ENCODE measurements around the gene RSU1.
"Not testable (repeated sequence)": the region's sequence is repeated elsewhere in the genome, so short reads cannot be mapped to it uniquely, and the experiment has no call there.

RSU1 gene

DNA sequence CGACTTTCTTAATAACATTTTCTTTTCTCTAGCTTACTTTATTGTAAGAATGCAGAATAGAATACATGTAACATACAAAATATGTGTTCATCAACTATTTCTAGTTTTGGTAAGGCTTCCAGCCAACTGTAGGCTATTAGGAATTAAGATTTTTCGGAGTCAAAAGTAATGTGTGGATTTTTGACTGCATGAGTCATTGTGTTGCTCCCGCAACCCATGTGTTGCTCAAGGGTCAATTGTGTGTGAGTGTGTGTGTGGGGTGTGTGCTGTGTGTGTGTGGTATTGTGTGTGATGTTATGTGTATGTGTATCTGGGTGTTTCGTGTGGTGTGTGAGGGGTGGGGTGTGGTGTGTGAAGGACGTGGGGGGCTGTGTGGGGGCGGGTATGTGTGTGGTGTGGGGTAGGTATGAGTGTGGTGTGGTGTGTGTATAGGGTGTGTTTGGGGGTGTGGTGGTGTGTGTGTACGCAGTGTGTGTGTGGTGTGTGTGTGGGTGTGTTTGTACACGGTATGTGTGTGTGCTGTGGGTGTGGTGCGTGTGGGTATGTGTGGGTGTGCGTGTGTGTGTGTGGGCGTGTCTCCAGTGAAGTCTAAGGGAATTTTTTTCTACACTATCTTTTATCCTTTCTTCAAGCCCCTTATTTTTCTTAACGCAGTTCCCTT is 60.5 kb downstream of the RSU1 start:
- Histone ChIP-seq H3K9ac (ENCODE audit: low read length) (no peak overlapping the region), H3K4me1 (ENCODE audit: insufficient read depth, low read length, severe bottlenecking) (no peaks in the 10 kb centered on the region), H3K4me2 (ENCODE audit: low read length) (no peak overlapping the region), H3K9me3 (ENCODE audit: low read length) (no peaks in the 10 kb centered on the region), H3K27ac (ENCODE audit: low read depth, low read length, poor library complexity, severe bottlenecking) (no peak overlapping the region), H3K79me2 (ENCODE audit: insufficient read depth, low read length) (no peaks in the 10 kb centered on the region), H3F3A (ENCODE audit: insufficient read depth, low read length) (no peaks in the 10 kb centered on the region), H3K9me2 (ENCODE audit: low read depth, low read length) (no peaks in the 10 kb centered on the region), H3K36me3 (ENCODE audit: insufficient read depth, low read length) (peaks cover 16% of the 10 kb centered on the region), H3K4me3 (ENCODE audit: low read depth, low read length, poor library complexity, severe bottlenecking) (no peak overlapping the region), H3K27me3 (ENCODE audit: insufficient read depth, low read length) (no peaks in the 10 kb centered on the region), H4K20me1 (ENCODE audit: insufficient read depth, low read length) (no peaks in the 10 kb centered on the region), H2AFZ (ENCODE audit: low read length) (no peak overlapping the region)
- no peak for TF ChIP-seq EZH2 (IDR thresholded peaks at IDR 0.05; ENCODE audit: borderline replicate concordance, low read length)
- TF ChIP-seq, protein P1, sequence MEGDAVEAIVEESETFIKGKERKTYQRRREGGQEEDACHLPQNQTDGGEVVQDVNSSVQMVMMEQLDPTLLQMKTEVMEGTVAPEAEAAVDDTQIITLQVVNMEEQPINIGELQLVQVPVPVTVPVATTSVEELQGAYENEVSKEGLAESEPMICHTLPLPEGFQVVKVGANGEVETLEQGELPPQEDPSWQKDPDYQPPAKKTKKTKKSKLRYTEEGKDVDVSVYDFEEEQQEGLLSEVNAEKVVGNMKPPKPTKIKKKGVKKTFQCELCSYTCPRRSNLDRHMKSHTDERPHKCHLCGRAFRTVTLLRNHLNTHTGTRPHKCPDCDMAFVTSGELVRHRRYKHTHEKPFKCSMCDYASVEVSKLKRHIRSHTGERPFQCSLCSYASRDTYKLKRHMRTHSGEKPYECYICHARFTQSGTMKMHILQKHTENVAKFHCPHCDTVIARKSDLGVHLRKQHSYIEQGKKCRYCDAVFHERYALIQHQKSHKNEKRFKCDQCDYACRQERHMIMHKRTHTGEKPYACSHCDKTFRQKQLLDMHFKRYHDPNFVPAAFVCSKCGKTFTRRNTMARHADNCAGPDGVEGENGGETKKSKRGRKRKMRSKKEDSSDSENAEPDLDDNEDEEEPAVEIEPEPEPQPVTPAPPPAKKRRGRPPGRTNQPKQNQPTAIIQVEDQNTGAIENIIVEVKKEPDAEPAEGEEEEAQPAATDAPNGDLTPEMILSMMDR (IDR thresholded peaks at IDR 0.05; ENCODE audit: low read length) = no peak

DNA sequence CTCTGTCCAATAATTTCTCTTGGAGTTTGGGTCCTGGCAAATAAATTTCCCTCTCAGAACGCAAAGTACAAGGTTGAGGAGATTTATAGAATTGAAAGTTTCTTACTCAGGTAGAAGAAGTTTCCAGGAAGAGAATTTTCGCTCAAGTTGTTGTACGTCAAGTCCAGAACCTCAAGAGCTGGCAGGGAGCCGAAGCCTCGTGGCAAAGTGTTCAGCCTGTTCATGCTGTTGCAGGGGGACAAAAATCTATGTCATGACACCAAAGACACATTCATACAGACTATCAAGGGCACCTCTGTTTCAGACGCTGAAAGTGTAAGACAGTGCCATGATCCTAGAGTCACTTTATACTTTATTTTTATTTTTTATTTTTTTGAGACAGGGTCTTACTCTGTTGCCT is 62.5 kb downstream of the RSU1 start:
- Histone ChIP-seq H3K36me3 (ENCODE audit: insufficient read depth, low read length) (peaks cover 25% of the 10 kb centered on the region), H3K4me1 (ENCODE audit: insufficient read depth, low read length, severe bottlenecking) (no peaks in the 10 kb centered on the region), H3K4me2 (ENCODE audit: low read length) (no peak overlapping the region), H3K79me2 (ENCODE audit: insufficient read depth, low read length) (no peaks in the 10 kb centered on the region), H3K4me3 (ENCODE audit: low read depth, low read length, poor library complexity, severe bottlenecking) (no peak overlapping the region), H3K27me3 (ENCODE audit: insufficient read depth, low read length) (no peaks in the 10 kb centered on the region), H3K9ac (ENCODE audit: low read length) (no peak overlapping the region), H3F3A (ENCODE audit: insufficient read depth, low read length) (no peaks in the 10 kb centered on the region), H3K9me3 (ENCODE audit: low read length) (no peaks in the 10 kb centered on the region), H2AFZ (ENCODE audit: low read length) (no peak overlapping the region), H3K27ac (ENCODE audit: low read depth, low read length, poor library complexity, severe bottlenecking) (no peak overlapping the region), H3K9me2 (ENCODE audit: low read depth, low read length) (no peaks in the 10 kb centered on the region), H4K20me1 (ENCODE audit: insufficient read depth, low read length) (no peaks in the 10 kb centered on the region)
- no peak for TF ChIP-seq EZH2 (IDR thresholded peaks at IDR 0.05; ENCODE audit: borderline replicate concordance, low read length)
- TF ChIP-seq, protein P1 (IDR thresholded peaks at IDR 0.05; ENCODE audit: low read length) = no peak

DNA sequence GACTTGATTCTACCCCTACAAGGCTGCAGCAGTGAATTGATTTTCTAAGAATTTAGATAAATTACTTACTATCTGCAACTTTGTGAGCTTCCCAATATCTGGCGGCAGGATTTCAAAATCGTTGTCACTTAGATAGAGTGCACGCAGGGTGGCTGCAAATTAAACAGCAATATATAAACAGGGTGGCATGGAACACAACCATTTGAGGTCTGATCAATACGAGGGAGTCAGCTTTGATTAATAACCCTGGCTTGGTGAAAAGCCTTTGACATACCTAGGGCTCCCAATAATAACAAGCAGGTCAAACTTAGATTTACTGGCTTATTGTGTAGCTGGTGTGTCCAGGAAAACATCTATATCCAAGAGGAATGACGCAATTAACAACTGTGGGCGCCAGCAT is 64.4 kb downstream of the RSU1 start:
- not testable (repeated sequence) for H3K9me3 ChIP-seq (ENCODE audit: low read length); H3K9me2 ChIP-seq (ENCODE audit: low read depth, low read length); H2AFZ ChIP-seq (ENCODE audit: low read length); H3K27me3 ChIP-seq (ENCODE audit: insufficient read depth, low read length); H3K79me2 ChIP-seq (ENCODE audit: insufficient read depth, low read length); H3K4me1 ChIP-seq (ENCODE audit: insufficient read depth, low read length, severe bottlenecking); H3K4me2 ChIP-seq (ENCODE audit: low read length); H3F3A ChIP-seq (ENCODE audit: insufficient read depth, low read length); H3K9ac ChIP-seq (ENCODE audit: low read length); H4K20me1 ChIP-seq (ENCODE audit: insufficient read depth, low read length); H3K4me3 ChIP-seq (ENCODE audit: low read depth, low read length, poor library complexity, severe bottlenecking); H3K27ac ChIP-seq (ENCODE audit: low read depth, low read length, poor library complexity, severe bottlenecking)
- peaks cover 18% of the 10 kb centered on the region for H3K36me3 ChIP-seq (ENCODE audit: insufficient read depth, low read length)

DNA sequence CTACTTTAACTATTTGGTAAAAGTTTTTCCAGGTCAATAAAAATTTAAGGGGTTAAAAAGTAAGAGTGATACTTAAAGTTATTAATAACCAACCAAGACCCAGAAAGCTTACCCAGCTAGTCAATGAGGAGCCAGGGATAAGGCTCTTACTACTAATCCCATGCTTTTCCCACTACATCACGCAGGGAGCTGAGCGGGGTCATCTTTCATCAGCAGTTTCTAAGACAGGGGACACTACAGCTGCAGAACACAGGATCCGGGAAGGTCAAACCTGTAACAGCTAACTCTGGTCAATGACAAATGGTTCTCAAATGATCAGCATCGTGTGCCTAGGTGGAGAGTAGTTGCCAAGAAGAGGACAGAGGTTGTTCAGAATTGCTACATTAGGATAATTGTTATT is 65.1 kb downstream of the RSU1 start:
- H3K79me2 ChIP-seq (ENCODE audit: insufficient read depth, low read length) = no peaks in the 10 kb centered on the region
- H4K20me1 ChIP-seq (ENCODE audit: insufficient read depth, low read length) = no peaks in the 10 kb centered on the region
- no peak overlapping the region for H3K4me2 ChIP-seq (ENCODE audit: low read length)
- H3K27ac ChIP-seq (ENCODE audit: low read depth, low read length, poor library complexity, severe bottlenecking) = no peak overlapping the region
- no peak overlapping the region for H3K9ac ChIP-seq (ENCODE audit: low read length)
- H2AFZ ChIP-seq (ENCODE audit: low read length) = no peak overlapping the region
- peaks cover 18% of the 10 kb centered on the region for H3K36me3 ChIP-seq (ENCODE audit: insufficient read depth, low read length)
- TF ChIP-seq, protein P1 (IDR thresholded peaks at IDR 0.05; ENCODE audit: low read length) = no peak
- no peak for TF ChIP-seq EZH2 (IDR thresholded peaks at IDR 0.05; ENCODE audit: borderline replicate concordance, low read length)
- no peaks in the 10 kb centered on the region for H3K9me2 ChIP-seq (ENCODE audit: low read depth, low read length)
- H3K4me3 ChIP-seq (ENCODE audit: low read depth, low read length, poor library complexity, severe bottlenecking) = no peak overlapping the region
- H3K9me3 ChIP-seq (ENCODE audit: low read length) = no peaks in the 10 kb centered on the region
- H3K4me1 ChIP-seq (ENCODE audit: insufficient read depth, low read length, severe bottlenecking) = no peaks in the 10 kb centered on the region
- H3K27me3 ChIP-seq (ENCODE audit: insufficient read depth, low read length) = no peaks in the 10 kb centered on the region
- no peaks in the 10 kb centered on the region for H3F3A ChIP-seq (ENCODE audit: insufficient read depth, low read length)

All from OCI-LY1 (cell line).